Measurements from ENCODE around the gene CDH11.

The CDH11 gene

DNA sequence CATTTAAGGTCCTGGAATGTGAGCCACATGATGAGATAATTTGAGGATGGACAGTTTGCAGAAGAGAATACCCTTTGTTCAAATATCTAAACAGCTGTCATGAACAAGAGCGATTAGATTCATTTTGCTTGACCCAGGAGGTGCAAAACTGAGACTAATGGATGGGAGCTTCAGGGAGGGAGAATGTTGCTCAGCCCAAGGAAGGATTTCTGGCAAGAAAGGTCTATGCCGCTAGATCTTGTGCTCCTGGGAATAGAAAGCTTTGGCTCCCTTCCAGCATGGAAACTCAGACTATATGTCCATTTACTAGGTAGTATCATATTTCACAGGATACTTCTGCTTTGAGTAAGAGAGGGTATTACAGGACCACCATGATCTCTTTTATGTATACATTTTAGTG lies 14.8 kb upstream of the CDH11 start:
- TF ChIP-seq, protein P1, sequence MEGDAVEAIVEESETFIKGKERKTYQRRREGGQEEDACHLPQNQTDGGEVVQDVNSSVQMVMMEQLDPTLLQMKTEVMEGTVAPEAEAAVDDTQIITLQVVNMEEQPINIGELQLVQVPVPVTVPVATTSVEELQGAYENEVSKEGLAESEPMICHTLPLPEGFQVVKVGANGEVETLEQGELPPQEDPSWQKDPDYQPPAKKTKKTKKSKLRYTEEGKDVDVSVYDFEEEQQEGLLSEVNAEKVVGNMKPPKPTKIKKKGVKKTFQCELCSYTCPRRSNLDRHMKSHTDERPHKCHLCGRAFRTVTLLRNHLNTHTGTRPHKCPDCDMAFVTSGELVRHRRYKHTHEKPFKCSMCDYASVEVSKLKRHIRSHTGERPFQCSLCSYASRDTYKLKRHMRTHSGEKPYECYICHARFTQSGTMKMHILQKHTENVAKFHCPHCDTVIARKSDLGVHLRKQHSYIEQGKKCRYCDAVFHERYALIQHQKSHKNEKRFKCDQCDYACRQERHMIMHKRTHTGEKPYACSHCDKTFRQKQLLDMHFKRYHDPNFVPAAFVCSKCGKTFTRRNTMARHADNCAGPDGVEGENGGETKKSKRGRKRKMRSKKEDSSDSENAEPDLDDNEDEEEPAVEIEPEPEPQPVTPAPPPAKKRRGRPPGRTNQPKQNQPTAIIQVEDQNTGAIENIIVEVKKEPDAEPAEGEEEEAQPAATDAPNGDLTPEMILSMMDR (IDR thresholded peaks at IDR 0.05; ENCODE audit: control insufficient read depth, insufficient read depth, low read depth, low read length, missing control alignments): no peak
- H3K4me3 ChIP-seq (ENCODE audit: control insufficient read depth, low read depth, low read length): no peak overlapping the region

DNA sequence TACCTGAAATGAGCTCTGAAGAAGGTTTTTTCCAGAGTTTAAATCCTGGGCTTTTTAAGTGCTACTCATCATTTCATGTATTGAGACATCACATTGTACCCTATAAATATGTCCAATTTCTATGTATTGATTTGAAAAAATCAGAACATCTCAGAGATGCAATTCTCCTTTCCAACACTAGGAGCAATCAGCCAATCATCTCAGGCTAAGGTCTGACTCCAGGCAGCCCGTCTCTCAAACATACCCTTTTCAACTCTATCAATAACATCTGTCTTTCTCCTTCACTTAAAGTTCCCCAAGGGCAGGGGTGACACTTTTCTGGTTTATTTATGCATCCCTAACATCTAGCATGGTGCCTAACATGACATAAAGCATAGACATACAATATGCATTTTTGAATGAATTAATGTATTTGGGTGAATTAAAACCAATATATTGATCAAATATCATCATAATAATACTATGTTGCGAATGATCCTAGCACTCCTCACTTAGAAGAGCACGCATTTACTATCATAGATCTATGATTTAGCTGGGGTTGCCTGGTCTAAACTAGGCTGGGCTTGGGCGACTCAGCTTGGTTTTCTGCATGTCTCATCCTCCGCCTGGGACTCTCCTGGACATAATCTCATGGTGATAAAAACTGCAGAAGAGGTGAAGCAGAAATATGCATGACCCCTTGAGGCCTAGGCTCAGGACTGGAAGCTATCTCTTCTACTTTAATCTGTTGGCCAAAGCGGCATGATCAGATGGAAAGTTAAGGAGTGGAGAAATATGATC lies 5.2 kb upstream of the CDH11 start:
- H3K4me3 ChIP-seq (ENCODE audit: control insufficient read depth, low read depth, low read length): no peak overlapping the region
- DNase-seq (ENCODE audit: low read depth): no peak
- TF ChIP-seq, protein P1 (IDR thresholded peaks at IDR 0.05; ENCODE audit: control insufficient read depth, insufficient read depth, low read depth, low read length, missing control alignments): peak; percentile 27

More for the DNA sequence above, 14.8 kb upstream of the CDH11 start:
- DNase-seq (ENCODE audit: low read depth): no peak

DNA sequence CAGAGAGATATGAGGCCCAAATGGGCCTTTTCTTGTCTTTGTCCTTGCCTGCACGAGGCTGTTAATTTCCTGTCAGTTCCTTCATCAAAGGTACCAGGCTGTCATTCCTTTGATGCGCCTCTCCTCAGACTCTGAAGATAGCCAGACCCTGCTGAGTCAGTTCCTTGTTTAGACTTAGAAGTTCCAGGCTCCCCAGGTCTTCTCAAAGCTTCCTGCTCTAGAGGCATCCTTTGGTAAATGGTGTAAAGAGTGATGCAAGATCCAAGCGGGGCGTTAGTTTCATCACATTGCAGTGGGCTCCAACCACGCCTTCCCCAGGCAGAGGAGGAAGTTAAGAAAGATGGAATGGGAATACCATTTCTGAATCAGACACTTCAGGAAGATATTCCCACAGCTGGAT lies 4.0 kb upstream of the CDH11 start:
- DNase-seq (ENCODE audit: low read depth): no peak
- no peak overlapping the region for H3K4me3 ChIP-seq (ENCODE audit: control insufficient read depth, low read depth, low read length)

DNA sequence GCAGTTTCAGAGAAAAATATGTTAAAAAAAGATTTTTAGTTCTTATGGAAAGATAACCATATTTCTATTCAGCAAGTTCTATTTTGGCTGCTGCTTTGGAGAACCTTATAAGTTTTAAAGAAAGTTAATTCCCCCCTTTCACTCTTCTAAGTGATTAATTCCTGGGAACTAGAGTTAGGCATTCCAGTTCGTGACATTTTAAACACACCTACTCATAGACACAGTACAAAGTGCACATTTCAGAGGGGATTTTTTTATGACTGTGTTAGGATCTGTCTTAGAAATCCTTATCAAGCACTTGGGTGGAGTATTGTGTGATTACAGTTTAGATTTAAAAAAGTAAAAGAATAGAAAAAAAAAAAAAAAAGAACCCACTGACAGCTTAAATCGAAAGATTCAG lies 3.5 kb upstream of the CDH11 start:
- no peak for DNase-seq (ENCODE audit: low read depth)
- TF ChIP-seq, protein P1 (IDR thresholded peaks at IDR 0.05; ENCODE audit: control insufficient read depth, insufficient read depth, low read depth, low read length, missing control alignments): no peak
- no peak overlapping the region for H3K4me3 ChIP-seq (ENCODE audit: control insufficient read depth, low read depth, low read length)

More for the DNA sequence above, 4.0 kb upstream of the CDH11 start:
- TF ChIP-seq, protein P1 (IDR thresholded peaks at IDR 0.05; ENCODE audit: control insufficient read depth, insufficient read depth, low read depth, low read length, missing control alignments): no peak

DNA sequence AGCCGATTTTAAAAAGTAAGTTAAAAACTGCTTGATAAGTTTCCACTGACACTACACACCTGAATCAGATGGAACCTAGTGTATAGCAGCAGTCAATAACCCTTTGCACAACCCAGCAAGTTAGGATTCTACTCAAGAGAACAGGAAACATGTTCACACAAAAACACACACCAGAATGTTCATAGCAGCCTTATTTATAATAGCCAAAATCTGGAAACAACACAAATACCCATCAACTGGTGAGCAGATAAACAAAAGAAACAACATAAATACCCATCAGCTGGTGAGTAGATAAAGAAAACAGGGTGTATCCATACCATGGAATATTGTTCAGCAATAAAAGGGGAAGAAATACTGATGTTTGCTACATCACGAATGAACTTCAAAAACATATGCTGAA lies 2.7 kb upstream of the CDH11 start:
- DNase-seq (ENCODE audit: low read depth): no peak
- TF ChIP-seq, protein P1 (IDR thresholded peaks at IDR 0.05; ENCODE audit: control insufficient read depth, insufficient read depth, low read depth, low read length, missing control alignments): no peak
- peak overlapping the region; percentile 97 for H3K4me3 ChIP-seq (ENCODE audit: control insufficient read depth, low read depth, low read length)

DNA sequence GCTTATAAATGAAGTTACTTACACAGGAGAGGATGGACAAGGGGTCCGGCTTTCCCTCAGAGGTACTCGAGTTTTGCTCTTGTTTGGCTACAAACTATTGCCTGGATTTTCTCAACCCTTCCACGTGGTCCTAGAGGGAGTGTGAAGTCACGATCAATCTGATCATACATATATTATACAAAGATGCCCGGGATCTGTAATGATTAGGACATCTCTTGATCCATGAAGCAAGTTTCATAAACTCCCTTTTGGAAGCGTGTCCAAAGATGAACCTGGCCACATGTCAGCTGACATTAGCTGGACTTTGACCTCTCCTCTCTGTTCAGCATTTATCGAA lies 2.3 kb upstream of the CDH11 start:
- H3K4me3 ChIP-seq (ENCODE audit: control insufficient read depth, low read depth, low read length): peak overlapping the region; percentile 97
- TF ChIP-seq, protein P1 (IDR thresholded peaks at IDR 0.05; ENCODE audit: control insufficient read depth, insufficient read depth, low read depth, low read length, missing control alignments): no peak

More for the DNA sequence above, 2.3 kb upstream of the CDH11 start:
- DNase-seq (ENCODE audit: low read depth): no peak

Data from AG09309 (cell line).